PC-3 (cell line): ENCODE data around the gene UBASH3B. TPM values are rescaled to one million over a fixed set of nuclear protein-coding genes. Genes with fewer than 3 reads are reported as not detected.

Experiments used
- ATAC-seq: fragments of 200-7000 bp; cut with Tn5 transposase; 2 replicates; pipeline ENCODE4 v1.9.1; 2020; ENCODE audit warnings: mild to moderate bottlenecking, moderate library complexity
- BruUV-seq: library from RNA; stranded (reverse); fragments of 400-500 nt; replicated peaks from 2 replicates; lab custom pipeline; 2021; lab: Mats Ljungman, UMichigan
- CTCF ChIA-PET: fragments of 300-600 bp; sonication (Branson Sonifier 250); formaldehyde crosslinking; loops from one replicate; lab custom pipeline; 2022; ENCODE audit warnings: antibody characterized with exemption; lab: Charles Lee
- POLR2A ChIA-PET: fragments of 300-600 bp; sonication (Branson Sonifier 250); formaldehyde crosslinking; loops from one replicate; lab custom pipeline; 2022; ENCODE audit warnings: antibody characterized with exemption; ENCODE audit not compliant: unreplicated experiment; lab: Charles Lee
- DNase-seq: peaks from one replicate; pipeline ENCODE4 v3.0.0-alpha.2; 2015
- H2AFZ ChIP-seq: fragments of 300-600 bp; sonication (generic); 2 replicates; pipeline ENCODE4 v1.6.0; 2016; ENCODE audit warnings: antibody characterized with exemption, low read length
- H3F3A ChIP-seq: fragments of 300-600 bp; sonication (generic); one replicate; pipeline ENCODE4 v1.6.0; 2017; ENCODE audit warnings: antibody characterized with exemption, low read length, control low read depth, mild to moderate bottlenecking; ENCODE audit not compliant: unreplicated experiment
- H3K27ac ChIP-seq: fragments of 300-600 bp; sonication (generic); 2 replicates; pipeline ENCODE4 v1.5.1; 2016; ENCODE audit warnings: mild to moderate bottlenecking, low read length
- H3K27me3 ChIP-seq: fragments of 300-600 bp; sonication (generic); 2 replicates; pipeline ENCODE4 v1.6.1; 2016; ENCODE audit warnings: low read length, mixed read lengths
- H3K36me3 ChIP-seq: fragments of 300-600 bp; sonication (generic); 2 replicates; pipeline ENCODE4 v1.6.1; 2016; ENCODE audit warnings: low read depth, mixed run types, low read length, mixed read lengths
- H3K4me1 ChIP-seq: fragments of 300-600 bp; sonication (generic); 2 replicates; pipeline ENCODE4 v1.5.1; 2016; ENCODE audit warnings: low read length; ENCODE audit not compliant: insufficient read depth
- H3K4me2 ChIP-seq: fragments of 300-600 bp; sonication (generic); 2 replicates; pipeline ENCODE4 v1.6.0; 2016; ENCODE audit warnings: low read length
- H3K4me3 ChIP-seq: fragments of 300-600 bp; sonication (generic); 2 replicates; pipeline ENCODE4 v1.5.1; 2016; ENCODE audit warnings: mild to moderate bottlenecking, low read length, mixed read lengths
- H3K79me2 ChIP-seq: fragments of 300-600 bp; sonication (generic); 2 replicates; pipeline ENCODE4 v1.6.1; 2017; ENCODE audit warnings: low read length, mixed read lengths
- H3K9ac ChIP-seq: fragments of 300-600 bp; sonication (generic); 2 replicates; pipeline ENCODE4 v1.6.0; 2016; ENCODE audit warnings: mild to moderate bottlenecking, low read length
- H3K9me2 ChIP-seq: fragments of 300-600 bp; sonication (generic); replicated peaks from 2 replicates; pipeline ENCODE4 v1.6.1; 2016; ENCODE audit warnings: mixed run types, low read length, mixed read lengths
- H3K9me3 ChIP-seq: fragments of 300-600 bp; sonication (generic); 2 replicates; pipeline ENCODE4 v1.6.1; 2016; ENCODE audit warnings: low read length, mixed read lengths
- H4K20me1 ChIP-seq: fragments of 300-600 bp; sonication (generic); 2 replicates; pipeline ENCODE4 v1.6.1; 2016; ENCODE audit warnings: low read length, mixed read lengths
- EZH2 ChIP-seq: fragments of 300-600 bp; sonication (generic); IDR thresholded peaks from one replicate; pipeline ENCODE4 v1.6.1; 2017; ENCODE audit warnings: antibody characterized with exemption, mild to moderate bottlenecking, low read length; ENCODE audit not compliant: unreplicated experiment
- EZH2phosphoT487 ChIP-seq: fragments of 300-600 bp; sonication (generic); IDR thresholded peaks from 2 replicates; pipeline ENCODE4 v1.6.1; 2018; ENCODE audit warnings: mild to moderate bottlenecking, antibody characterized with exemption, low read length, borderline replicate concordance
- intact Hi-C: fragments of 100-400 bp; cut with micrococcal nuclease; formaldehyde crosslinking; loops from 2 replicates; pipeline ENCODE4 v1.9.0; 2023
- total RNA-seq: library from RNA; depleted of rRNA; stranded (reverse); fragments of >200 nt; gene quantifications from 2 replicates; pipeline ENCODE4 v1.2.3, GENCODE V29; 2014
- TF ChIP-seq, protein P1 (sequence below): fragments of 300-600 bp; sonication (generic); conservative IDR thresholded peaks from 2 replicates; pipeline ENCODE4 v1.5.1; 2017; ENCODE audit warnings: antibody characterized with exemption, low read depth, mild to moderate bottlenecking, low read length

UBASH3B gene
- total RNA-seq, 1 experiment from 2014 or later = 178 TPM

- ChIA-PET POLR2A (interaction anchor here (0.5 to 0.7 kb wide), 4 partner anchors 10 to 255 kb away, joined by 3 to 15 read pairs (median 4); no protein-coding TSS in a partner anchor), CTCF (interaction anchor here (0.5 to 1.5 kb wide), 4 partner anchors 10 to 218 kb away, joined by 4 to 9 read pairs (median 5); no protein-coding TSS in a partner anchor)
- Histone ChIP-seq H3F3A (no peaks in the 10 kb centered on the region), H3K9me3 (no peaks in the 10 kb centered on the region), H3K27me3 (no peaks in the 10 kb centered on the region), H3K4me2 (peak overlapping the region; percentile 65), H3K36me3 (peaks cover 27% of the 10 kb centered on the region), H2AFZ (peak overlapping the region; percentile 37), H3K27ac (peak overlapping the region; percentile 97), H3K79me2 (no peaks in the 10 kb centered on the region), H4K20me1 (no peaks in the 10 kb centered on the region), H3K4me1 (peaks cover 33% of the 10 kb centered on the region), H3K9ac (peak overlapping the region; percentile 84), H3K9me2 (no peaks in the 10 kb centered on the region), H3K4me3 (no peak overlapping the region)
- ATAC-seq (peak; percentile 69), DNase-seq (peak; percentile 87)
- TF ChIP-seq EZH2 = no peak
- intact Hi-C loops = no loop called here
- no TSS peak for BruUV-seq
Observed at GRCh38 chr11:122803716-122804115, 148.2 kb downstream of the UBASH3B start.

DNA sequence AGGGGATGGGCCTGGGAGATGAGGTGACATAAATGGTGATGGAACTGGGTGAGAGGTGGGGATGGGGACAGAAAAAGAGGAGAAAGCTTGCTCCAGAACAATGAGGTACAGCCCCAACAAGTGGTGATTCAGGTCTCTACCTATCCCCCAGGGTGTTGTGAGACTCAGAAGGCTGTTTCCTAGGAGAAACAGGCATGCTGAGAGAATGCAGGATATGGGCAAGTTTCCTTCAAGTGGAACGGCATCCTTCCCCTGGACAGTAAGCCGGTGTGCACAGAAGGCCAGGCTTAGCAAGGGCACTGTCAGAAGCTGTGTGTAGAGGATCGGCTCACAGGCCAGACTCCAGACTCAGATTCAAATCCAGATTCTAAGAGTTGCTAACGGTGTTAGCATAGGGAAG lies 148.6 kb downstream of the UBASH3B start:
- Histone ChIP-seq H3K4me1 (peaks cover 33% of the 10 kb centered on the region), H3F3A (no peaks in the 10 kb centered on the region), H3K9me3 (no peaks in the 10 kb centered on the region), H2AFZ (no peak overlapping the region), H3K79me2 (no peaks in the 10 kb centered on the region), H3K4me3 (no peak overlapping the region), H3K4me2 (peak overlapping the region; percentile 65), H3K9ac (peak overlapping the region; percentile 84), H3K36me3 (peaks cover 24% of the 10 kb centered on the region; the same call in 1 of the 2 replicates), H3K27me3 (no peaks in the 10 kb centered on the region), H3K27ac (peak overlapping the region; percentile 97), H3K9me2 (no peaks in the 10 kb centered on the region), H4K20me1 (no peaks in the 10 kb centered on the region)
- POLR2A ChIA-PET = interaction anchor here (0.5 kb wide), 2 partner anchors 79 to 254 kb away, joined by 5 to 15 read pairs; no protein-coding TSS in a partner anchor
- intact Hi-C loops = no loop called here
- CTCF ChIA-PET = interaction anchor here (1.3 to 1.5 kb wide), 3 partner anchors 49 to 217 kb away, joined by 4 to 9 read pairs (median 6); no protein-coding TSS in a partner anchor
- TF ChIP-seq, protein P1, sequence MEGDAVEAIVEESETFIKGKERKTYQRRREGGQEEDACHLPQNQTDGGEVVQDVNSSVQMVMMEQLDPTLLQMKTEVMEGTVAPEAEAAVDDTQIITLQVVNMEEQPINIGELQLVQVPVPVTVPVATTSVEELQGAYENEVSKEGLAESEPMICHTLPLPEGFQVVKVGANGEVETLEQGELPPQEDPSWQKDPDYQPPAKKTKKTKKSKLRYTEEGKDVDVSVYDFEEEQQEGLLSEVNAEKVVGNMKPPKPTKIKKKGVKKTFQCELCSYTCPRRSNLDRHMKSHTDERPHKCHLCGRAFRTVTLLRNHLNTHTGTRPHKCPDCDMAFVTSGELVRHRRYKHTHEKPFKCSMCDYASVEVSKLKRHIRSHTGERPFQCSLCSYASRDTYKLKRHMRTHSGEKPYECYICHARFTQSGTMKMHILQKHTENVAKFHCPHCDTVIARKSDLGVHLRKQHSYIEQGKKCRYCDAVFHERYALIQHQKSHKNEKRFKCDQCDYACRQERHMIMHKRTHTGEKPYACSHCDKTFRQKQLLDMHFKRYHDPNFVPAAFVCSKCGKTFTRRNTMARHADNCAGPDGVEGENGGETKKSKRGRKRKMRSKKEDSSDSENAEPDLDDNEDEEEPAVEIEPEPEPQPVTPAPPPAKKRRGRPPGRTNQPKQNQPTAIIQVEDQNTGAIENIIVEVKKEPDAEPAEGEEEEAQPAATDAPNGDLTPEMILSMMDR = no peak
- TF ChIP-seq EZH2 (no peak), EZH2phosphoT487 (no peak)
- ATAC-seq (peak; percentile 27), DNase-seq (peak; percentile 81)
- TSS peak; percentile 67 for BruUV-seq

- H3K27ac ChIP-seq = peak overlapping the region; percentile 97
- no peak for ATAC-seq
- peaks cover 25% of the 10 kb centered on the region; the same call in 1 of the 2 replicates for H3K36me3 ChIP-seq
- H3K79me2 ChIP-seq = no peaks in the 10 kb centered on the region
- ChIA-PET POLR2A (interaction anchor here (0.5 kb wide), 1 partner anchor 79 kb away, joined by 5 read pairs; no protein-coding TSS in a partner anchor), CTCF (no interaction called here)
- peak overlapping the region; percentile 84 for H3K9ac ChIP-seq
- H3K27me3 ChIP-seq = no peaks in the 10 kb centered on the region
- H3F3A ChIP-seq = no peaks in the 10 kb centered on the region
- H3K9me3 ChIP-seq = no peaks in the 10 kb centered on the region
- no peak for TF ChIP-seq EZH2
- TF ChIP-seq EZH2phosphoT487 = no peak
- TF ChIP-seq, protein P1 = no peak
- H3K4me1 ChIP-seq = peaks cover 33% of the 10 kb centered on the region
- H3K4me3 ChIP-seq = no peak overlapping the region
- no peak overlapping the region for H2AFZ ChIP-seq
- intact Hi-C loops = no loop called here
- no TSS peak for BruUV-seq
- peak; percentile 57 for DNase-seq
- no peaks in the 10 kb centered on the region for H4K20me1 ChIP-seq
- H3K4me2 ChIP-seq = peak overlapping the region; percentile 65
- H3K9me2 ChIP-seq = no peaks in the 10 kb centered on the region
Observed at GRCh38 chr11:122804796-122805195, 149.3 kb downstream of the UBASH3B start.
